DND-41 (cell line): Measurements from ENCODE around the gene SIRPA.

Source experiments
- CTCF ChIP-seq: IDR thresholded peaks from 2 replicates; pipeline ENCODE4 v1.5.1; 2012; ENCODE audit warnings: borderline replicate concordance, low read length, moderate library complexity, mild to moderate bottlenecking; ENCODE audit not compliant: poor library complexity, severe bottlenecking; ENCODE audit errors: extremely low read depth
- EZH2 ChIP-seq: IDR thresholded peaks from 3 replicates; pipeline ENCODE4 v1.6.1; 2012; ENCODE audit warnings: borderline replicate concordance, low read depth, mild to moderate bottlenecking, moderate library complexity, low read length, inconsistent platforms; ENCODE audit not compliant: severe bottlenecking

- TF ChIP-seq CTCF: no peak
- TF ChIP-seq EZH2: no peak
Observed at GRCh38 chr20:1848373-1848772, 46.8 kb upstream of the SIRPA start.
